Ishikawa (cell line): ENCODE measurements around the gene PTBP3.

Experiments
- CEBPB ChIP-seq: IDR thresholded peaks from 2 replicates; pipeline ENCODE4 v1.6.1; 2012
- CREB1 ChIP-seq: IDR thresholded peaks from 2 replicates; pipeline ENCODE4 v1.6.1; 2012; ENCODE audit warnings: low read depth
- EP300 ChIP-seq: IDR thresholded peaks from 2 replicates; pipeline ENCODE4 v1.6.1; 2012; ENCODE audit warnings: borderline replicate concordance
- MAX ChIP-seq: IDR thresholded peaks from 2 replicates; pipeline ENCODE4 v1.6.1; 2012
- RAD21 ChIP-seq: IDR thresholded peaks from 2 replicates; pipeline ENCODE4 v1.6.1; 2012; ENCODE audit warnings: low read depth
- TAF1 ChIP-seq: IDR thresholded peaks from 2 replicates; pipeline ENCODE4 v1.6.1; 2012; ENCODE audit warnings: low read depth, mild to moderate bottlenecking
- TEAD4 ChIP-seq: IDR thresholded peaks from 2 replicates; pipeline ENCODE4 v1.6.1; 2012
- YY1 ChIP-seq: IDR thresholded peaks from 2 replicates; pipeline ENCODE4 v1.6.1; 2012; ENCODE audit warnings: low read depth
- TF ChIP-seq, protein P1 (sequence below): IDR thresholded peaks from 2 replicates; pipeline ENCODE4 v1.6.1; 2012; ENCODE audit warnings: low read depth, mild to moderate bottlenecking

DNA sequence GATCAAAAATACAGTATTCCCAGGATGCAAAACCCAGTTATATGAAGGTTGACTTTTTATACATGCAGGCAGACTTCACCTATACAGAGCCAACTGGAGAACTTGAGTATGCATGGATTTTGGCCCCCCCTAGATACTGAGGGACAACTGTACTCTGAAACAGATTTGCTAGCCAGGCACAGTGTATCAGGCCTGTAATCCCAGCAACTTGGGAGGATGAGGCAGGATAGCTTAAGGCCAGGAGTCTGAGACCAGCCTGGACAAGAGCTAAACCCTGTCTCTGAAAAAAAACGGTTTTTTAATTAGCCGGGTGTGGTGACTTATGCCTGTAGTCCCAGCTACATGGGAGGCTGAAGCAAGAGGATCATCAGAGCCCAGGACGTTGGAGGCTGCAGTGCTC, 21.9 kb downstream of the PTBP3 start:
- no peak for TF ChIP-seq MAX
- TF ChIP-seq RAD21: no peak
- TF ChIP-seq, protein P1, sequence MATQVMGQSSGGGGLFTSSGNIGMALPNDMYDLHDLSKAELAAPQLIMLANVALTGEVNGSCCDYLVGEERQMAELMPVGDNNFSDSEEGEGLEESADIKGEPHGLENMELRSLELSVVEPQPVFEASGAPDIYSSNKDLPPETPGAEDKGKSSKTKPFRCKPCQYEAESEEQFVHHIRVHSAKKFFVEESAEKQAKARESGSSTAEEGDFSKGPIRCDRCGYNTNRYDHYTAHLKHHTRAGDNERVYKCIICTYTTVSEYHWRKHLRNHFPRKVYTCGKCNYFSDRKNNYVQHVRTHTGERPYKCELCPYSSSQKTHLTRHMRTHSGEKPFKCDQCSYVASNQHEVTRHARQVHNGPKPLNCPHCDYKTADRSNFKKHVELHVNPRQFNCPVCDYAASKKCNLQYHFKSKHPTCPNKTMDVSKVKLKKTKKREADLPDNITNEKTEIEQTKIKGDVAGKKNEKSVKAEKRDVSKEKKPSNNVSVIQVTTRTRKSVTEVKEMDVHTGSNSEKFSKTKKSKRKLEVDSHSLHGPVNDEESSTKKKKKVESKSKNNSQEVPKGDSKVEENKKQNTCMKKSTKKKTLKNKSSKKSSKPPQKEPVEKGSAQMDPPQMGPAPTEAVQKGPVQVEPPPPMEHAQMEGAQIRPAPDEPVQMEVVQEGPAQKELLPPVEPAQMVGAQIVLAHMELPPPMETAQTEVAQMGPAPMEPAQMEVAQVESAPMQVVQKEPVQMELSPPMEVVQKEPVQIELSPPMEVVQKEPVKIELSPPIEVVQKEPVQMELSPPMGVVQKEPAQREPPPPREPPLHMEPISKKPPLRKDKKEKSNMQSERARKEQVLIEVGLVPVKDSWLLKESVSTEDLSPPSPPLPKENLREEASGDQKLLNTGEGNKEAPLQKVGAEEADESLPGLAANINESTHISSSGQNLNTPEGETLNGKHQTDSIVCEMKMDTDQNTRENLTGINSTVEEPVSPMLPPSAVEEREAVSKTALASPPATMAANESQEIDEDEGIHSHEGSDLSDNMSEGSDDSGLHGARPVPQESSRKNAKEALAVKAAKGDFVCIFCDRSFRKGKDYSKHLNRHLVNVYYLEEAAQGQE: no peak
- no peak for TF ChIP-seq CREB1
- TF ChIP-seq CEBPB: no peak
- no peak for TF ChIP-seq EP300
- TF ChIP-seq TEAD4: no peak
- no peak for TF ChIP-seq YY1
- TF ChIP-seq TAF1: no peak
